ENCODE results near the gene RUSC2.
"Not testable (repeated sequence)": the region's sequence is repeated elsewhere in the genome, so short reads cannot be mapped to it uniquely, and the experiment has no call there.

Gene RUSC2

DNA sequence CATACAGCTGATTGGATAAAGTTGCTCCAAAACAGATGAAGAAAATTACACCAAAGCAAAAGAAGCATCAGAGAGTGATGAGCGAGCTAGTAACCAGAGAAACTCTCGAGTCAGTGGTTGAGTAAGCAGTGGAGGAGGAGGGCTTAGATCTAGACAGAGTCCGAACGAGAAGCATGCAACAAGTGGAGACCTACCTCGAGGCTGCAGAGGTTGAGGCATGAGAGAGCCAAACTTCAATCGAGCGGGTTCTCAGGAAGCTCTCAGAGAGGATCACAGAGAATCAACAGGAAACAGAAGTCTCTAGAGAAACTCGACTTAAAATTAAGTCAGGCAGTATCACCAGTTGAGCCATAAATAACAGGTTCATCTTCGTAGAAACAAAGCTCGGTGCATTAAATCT lies 6.1 kb downstream of the RUSC2 start:
- H3K4me3 ChIP-seq (ENCODE audit: low read depth, low read length), result no peak overlapping the region
- no peak for DNase-seq (ENCODE audit: low read depth)
- TF ChIP-seq, protein P1, sequence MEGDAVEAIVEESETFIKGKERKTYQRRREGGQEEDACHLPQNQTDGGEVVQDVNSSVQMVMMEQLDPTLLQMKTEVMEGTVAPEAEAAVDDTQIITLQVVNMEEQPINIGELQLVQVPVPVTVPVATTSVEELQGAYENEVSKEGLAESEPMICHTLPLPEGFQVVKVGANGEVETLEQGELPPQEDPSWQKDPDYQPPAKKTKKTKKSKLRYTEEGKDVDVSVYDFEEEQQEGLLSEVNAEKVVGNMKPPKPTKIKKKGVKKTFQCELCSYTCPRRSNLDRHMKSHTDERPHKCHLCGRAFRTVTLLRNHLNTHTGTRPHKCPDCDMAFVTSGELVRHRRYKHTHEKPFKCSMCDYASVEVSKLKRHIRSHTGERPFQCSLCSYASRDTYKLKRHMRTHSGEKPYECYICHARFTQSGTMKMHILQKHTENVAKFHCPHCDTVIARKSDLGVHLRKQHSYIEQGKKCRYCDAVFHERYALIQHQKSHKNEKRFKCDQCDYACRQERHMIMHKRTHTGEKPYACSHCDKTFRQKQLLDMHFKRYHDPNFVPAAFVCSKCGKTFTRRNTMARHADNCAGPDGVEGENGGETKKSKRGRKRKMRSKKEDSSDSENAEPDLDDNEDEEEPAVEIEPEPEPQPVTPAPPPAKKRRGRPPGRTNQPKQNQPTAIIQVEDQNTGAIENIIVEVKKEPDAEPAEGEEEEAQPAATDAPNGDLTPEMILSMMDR (IDR thresholded peaks at IDR 0.05; ENCODE audit: low read depth, low read length, missing control alignments), result no peak

DNA sequence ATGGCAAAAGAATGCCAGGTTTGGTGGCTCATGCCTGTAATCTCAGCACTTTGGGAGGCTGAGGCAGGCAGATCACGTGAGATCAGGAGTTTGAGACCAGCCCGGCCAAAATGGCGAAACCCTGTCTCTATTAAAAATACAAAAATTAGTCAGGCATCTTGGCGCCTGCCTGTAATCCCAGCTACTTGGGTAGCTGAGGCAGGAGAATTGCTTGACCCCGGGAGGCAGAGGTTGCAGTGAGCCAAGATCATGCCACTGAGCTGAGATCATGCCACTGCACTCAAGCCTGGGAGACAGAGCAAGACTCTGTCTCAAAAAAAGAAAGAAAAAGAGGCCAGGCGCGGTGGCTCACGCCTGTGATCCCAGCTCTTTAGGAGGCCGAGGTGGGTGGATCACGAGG lies 8.3 kb downstream of the RUSC2 start:
- not testable (repeated sequence) for H3K4me3 ChIP-seq (ENCODE audit: low read depth, low read length); DNase-seq (ENCODE audit: low read depth)

DNA sequence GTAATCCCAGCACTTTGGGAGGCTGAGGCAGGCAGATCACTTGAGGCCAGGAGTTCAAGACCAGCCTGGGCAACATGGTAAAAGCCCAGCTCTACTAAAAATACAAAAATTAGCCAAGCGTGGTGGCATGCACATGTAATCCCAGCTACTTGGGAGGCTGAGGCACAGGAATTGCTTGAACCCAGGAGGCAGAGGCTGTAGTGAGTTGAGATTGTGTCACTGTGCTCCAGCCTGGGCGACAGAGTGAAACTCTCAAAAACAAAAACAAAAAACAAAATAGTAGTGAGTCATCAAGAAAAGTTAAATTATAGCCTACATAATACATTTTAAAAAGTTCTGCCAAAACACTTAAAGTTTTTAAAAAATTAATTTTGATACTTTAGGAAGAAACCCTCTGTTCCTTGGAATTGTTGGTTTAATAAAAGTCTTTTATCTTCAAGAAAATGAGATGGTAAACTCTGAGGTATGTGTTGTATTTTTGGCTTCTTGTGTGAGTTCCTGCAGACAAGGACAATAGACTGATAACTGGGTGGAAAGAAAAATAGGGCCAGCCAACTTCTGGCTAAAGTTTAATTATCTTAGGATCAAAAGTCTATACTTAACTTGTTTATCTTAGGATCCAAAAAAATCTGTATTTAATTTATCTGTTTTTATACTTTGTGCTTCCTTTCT lies 9.3 kb downstream of the RUSC2 start:
- H3K4me3 ChIP-seq (ENCODE audit: low read depth, low read length), result no peak overlapping the region
- TF ChIP-seq, protein P1 (IDR thresholded peaks at IDR 0.05; ENCODE audit: low read depth, low read length, missing control alignments), result no peak
- DNase-seq (ENCODE audit: low read depth), result no peak

DNA sequence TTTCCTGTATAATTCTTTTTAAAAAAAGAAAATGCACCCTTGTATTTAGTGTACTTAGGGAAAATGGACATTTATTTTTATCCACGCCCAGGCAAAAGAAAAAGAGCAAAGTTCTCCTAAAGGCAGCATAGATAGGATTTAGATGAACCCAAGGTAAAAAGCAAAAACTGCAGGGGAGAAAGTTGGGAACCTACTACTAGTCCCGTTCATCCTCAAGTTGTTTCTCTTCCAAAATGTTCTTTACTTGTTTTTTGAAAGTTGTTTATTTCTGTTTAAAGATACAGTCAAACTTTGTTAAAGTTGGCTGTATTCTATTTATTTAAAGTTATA lies 9.8 kb downstream of the RUSC2 start:
- TF ChIP-seq, protein P1 (IDR thresholded peaks at IDR 0.05; ENCODE audit: low read depth, low read length, missing control alignments), result no peak
- no peak overlapping the region for H3K4me3 ChIP-seq (ENCODE audit: low read depth, low read length)
- DNase-seq (ENCODE audit: low read depth), result no peak

DNA sequence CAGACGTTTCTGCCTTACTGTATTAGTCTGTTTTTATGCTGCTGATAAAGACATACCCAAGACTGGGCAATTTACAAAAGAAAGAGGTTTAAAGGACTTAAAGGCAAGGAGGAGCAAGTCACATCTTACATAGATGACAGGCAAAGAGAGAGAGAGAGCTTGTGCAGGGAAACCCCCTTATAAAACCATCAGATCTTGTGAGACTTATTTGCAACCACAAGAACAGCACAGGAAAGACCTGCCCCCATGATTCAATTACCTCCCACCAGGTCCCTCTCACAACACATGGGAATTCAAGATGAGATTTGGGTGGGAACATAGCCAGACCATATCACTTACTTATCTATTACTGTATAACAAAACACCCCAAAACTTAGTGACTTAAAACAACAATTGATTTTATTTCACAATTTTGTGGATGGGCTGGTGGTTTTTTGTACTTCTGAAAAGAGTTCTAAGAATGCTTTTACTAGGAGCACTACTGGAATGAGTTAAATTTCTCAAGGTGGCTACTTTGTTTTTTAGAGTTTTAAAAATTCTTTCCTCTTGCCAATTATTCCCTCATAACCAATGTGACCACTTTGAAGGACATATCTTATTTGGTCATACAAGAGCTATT lies 10.3 kb downstream of the RUSC2 start:
- no peak overlapping the region for H3K4me3 ChIP-seq (ENCODE audit: low read depth, low read length)
- no peak for DNase-seq (ENCODE audit: low read depth)
- TF ChIP-seq, protein P1 (IDR thresholded peaks at IDR 0.05; ENCODE audit: low read depth, low read length, missing control alignments), result no peak

DNA sequence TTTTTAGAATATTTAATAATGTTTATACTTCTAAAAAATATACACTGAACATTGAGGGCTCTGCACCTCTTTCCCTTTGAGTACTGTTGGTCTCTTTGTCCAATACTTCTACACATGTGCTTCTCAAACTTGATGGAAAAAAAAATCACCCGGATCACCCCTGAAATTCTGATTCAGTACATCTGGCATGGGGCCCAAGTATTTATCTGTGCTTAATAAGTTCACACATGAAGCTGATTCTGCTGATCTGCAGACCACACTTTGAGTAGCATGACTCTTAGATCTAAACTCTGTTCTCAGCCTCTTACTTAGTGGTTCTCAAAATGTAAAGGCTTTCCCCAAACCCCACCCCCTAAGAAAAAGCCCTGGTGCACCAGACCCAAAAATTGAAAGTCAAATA lies 12.0 kb downstream of the RUSC2 start:
- H3K4me3 ChIP-seq (ENCODE audit: low read depth, low read length), result no peak overlapping the region
- DNase-seq (ENCODE audit: low read depth), result no peak
- TF ChIP-seq, protein P1 (IDR thresholded peaks at IDR 0.05; ENCODE audit: low read depth, low read length, missing control alignments), result no peak

DNA sequence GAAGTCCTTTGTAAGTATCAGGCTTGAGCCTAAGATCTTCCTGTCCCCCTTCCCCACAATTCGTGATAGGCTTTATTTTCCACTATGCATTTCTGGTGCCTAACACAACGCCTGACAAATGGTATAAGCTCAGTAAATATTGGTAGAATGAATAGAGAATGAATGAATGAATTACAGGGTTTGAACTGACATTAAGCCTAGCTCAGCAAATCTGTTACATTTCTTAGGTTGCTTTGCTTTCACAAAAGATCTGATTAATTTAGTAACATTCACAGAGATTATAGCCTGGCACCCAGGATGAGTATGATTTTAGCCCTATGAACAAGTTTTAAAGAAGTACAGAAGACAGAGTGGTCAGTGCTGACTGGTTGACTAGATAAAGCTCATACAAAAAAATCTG lies 16.4 kb downstream of the RUSC2 start:
- DNase-seq (ENCODE audit: low read depth), result no peak
- no peak overlapping the region for H3K4me3 ChIP-seq (ENCODE audit: low read depth, low read length)
- TF ChIP-seq, protein P1 (IDR thresholded peaks at IDR 0.05; ENCODE audit: low read depth, low read length, missing control alignments), result no peak

All from GM12864 (cell line).